ENCODE results near the gene NSD2. TPM values are rescaled to one million over a fixed set of nuclear protein-coding genes. Genes with fewer than 3 reads are reported as not detected.

NSD2 gene
- total and polyA plus RNA-seq, 2 donors (not counting 1 experiment from before 2014, with no cell fraction given): 26.6 to 68.4 TPM

DNA sequence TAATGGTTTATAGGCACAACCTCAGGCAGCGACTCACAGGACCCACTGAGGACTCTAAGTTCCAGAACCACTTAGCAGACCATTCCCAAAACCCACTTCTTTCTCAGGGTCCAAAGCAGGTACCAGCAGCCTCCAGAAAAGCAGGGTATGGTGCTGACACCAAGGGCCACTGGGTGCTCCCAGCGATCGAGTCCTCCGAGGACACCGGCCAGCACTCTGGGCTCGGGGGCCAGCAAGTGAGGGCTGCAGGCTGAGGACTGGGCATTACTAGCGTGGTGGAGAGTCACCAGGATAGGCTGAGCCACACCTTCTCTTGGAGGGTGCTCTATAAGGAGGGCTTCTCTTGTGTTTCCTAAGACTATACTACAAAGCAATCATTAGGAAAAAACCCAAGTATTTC is 34.5 kb upstream of the NSD2 start:
- Histone ChIP-seq H4K20me1 (ENCODE audit: control insufficient read depth, extremely low read depth, insufficient read depth, low read length) (no peaks in the 10 kb centered on the region), H3K27ac (ENCODE audit: insufficient read depth, low read length) (no peak overlapping the region), H2AFZ (ENCODE audit: low read length) (no peak overlapping the region), H3K36me3 (ENCODE audit: control insufficient read depth, insufficient read depth, low read length) (peaks cover 26% of the 10 kb centered on the region), H3K9me3 (ENCODE audit: control insufficient read depth, insufficient read depth, low read depth, low read length) (no peaks in the 10 kb centered on the region), H3K4me2 (ENCODE audit: extremely low read depth, insufficient read depth, low read length) (no peak overlapping the region), H3K4me3 (replicated peaks in 1 of 4; ENCODE audit: control extremely low read depth in 1 of 4, insufficient read depth in 1 of 4, low read depth in 3 of 4, low read length in 4 of 4) (no peak overlapping the region), H3K27me3 (ENCODE audit: control insufficient read depth, insufficient read depth, low read length) (no peaks in the 10 kb centered on the region), H3K9ac (ENCODE audit: insufficient read depth, low read length) (no peak overlapping the region), H3K79me2 (ENCODE audit: control insufficient read depth, insufficient read depth, low read length) (peaks cover 9% of the 10 kb centered on the region), H3K4me1 (ENCODE audit: control insufficient read depth, extremely low read depth, insufficient read depth, low read length) (no peaks in the 10 kb centered on the region)
- DNase-seq (ENCODE audit: low read depth in 2 of 2): no peak
- TF ChIP-seq, protein P1, sequence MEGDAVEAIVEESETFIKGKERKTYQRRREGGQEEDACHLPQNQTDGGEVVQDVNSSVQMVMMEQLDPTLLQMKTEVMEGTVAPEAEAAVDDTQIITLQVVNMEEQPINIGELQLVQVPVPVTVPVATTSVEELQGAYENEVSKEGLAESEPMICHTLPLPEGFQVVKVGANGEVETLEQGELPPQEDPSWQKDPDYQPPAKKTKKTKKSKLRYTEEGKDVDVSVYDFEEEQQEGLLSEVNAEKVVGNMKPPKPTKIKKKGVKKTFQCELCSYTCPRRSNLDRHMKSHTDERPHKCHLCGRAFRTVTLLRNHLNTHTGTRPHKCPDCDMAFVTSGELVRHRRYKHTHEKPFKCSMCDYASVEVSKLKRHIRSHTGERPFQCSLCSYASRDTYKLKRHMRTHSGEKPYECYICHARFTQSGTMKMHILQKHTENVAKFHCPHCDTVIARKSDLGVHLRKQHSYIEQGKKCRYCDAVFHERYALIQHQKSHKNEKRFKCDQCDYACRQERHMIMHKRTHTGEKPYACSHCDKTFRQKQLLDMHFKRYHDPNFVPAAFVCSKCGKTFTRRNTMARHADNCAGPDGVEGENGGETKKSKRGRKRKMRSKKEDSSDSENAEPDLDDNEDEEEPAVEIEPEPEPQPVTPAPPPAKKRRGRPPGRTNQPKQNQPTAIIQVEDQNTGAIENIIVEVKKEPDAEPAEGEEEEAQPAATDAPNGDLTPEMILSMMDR (conservative IDR thresholded peaks at IDR 0.05 in 1 of 2, IDR thresholded peaks at IDR 0.05 in 1 of 2; ENCODE audit: low read depth in 1 of 2, low read length in 2 of 2): no peak
- TF ChIP-seq EZH2 (IDR thresholded peaks at IDR 0.05; ENCODE audit: low read length, missing control alignments): no peak

DNA sequence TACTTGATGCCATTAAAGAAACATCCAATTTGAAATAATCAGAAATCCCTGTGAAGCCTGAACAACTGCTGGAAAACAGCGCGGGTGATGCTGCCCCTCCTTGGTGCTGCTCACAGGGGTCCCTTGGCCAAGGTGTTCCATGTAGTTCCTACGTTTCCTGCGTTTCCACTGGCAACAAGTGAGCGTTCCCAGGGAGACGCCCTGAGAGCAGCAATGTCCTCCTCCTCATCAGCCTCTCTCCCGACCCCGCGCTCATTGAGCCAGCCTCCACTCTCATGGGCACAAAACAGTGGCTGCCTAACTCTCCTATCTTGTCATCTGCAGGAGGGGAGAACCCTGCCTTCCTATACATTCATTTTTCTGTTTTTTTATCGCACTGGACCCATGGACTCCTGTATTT is 34.1 kb upstream of the NSD2 start:
- Histone ChIP-seq H3K9ac (ENCODE audit: insufficient read depth, low read length) (no peak overlapping the region), H4K20me1 (ENCODE audit: control insufficient read depth, extremely low read depth, insufficient read depth, low read length) (no peaks in the 10 kb centered on the region), H3K27ac (ENCODE audit: insufficient read depth, low read length) (no peak overlapping the region), H3K9me3 (ENCODE audit: control insufficient read depth, insufficient read depth, low read depth, low read length) (no peaks in the 10 kb centered on the region), H3K4me3 (replicated peaks in 1 of 4; ENCODE audit: control extremely low read depth in 1 of 4, insufficient read depth in 1 of 4, low read depth in 3 of 4, low read length in 4 of 4) (no peak overlapping the region), H3K4me1 (ENCODE audit: control insufficient read depth, extremely low read depth, insufficient read depth, low read length) (peaks cover 1% of the 10 kb centered on the region), H3K27me3 (ENCODE audit: control insufficient read depth, insufficient read depth, low read length) (no peaks in the 10 kb centered on the region), H2AFZ (ENCODE audit: low read length) (no peak overlapping the region), H3K36me3 (ENCODE audit: control insufficient read depth, insufficient read depth, low read length) (peaks cover 26% of the 10 kb centered on the region), H3K79me2 (ENCODE audit: control insufficient read depth, insufficient read depth, low read length) (peaks cover 14% of the 10 kb centered on the region), H3K4me2 (ENCODE audit: extremely low read depth, insufficient read depth, low read length) (no peak overlapping the region)
- TF ChIP-seq, protein P1 (conservative IDR thresholded peaks at IDR 0.05 in 1 of 2, IDR thresholded peaks at IDR 0.05 in 1 of 2; ENCODE audit: low read depth in 1 of 2, low read length in 2 of 2): no peak
- TF ChIP-seq EZH2 (IDR thresholded peaks at IDR 0.05; ENCODE audit: low read length, missing control alignments): no peak
- no peak for DNase-seq (ENCODE audit: low read depth in 2 of 2)

DNA sequence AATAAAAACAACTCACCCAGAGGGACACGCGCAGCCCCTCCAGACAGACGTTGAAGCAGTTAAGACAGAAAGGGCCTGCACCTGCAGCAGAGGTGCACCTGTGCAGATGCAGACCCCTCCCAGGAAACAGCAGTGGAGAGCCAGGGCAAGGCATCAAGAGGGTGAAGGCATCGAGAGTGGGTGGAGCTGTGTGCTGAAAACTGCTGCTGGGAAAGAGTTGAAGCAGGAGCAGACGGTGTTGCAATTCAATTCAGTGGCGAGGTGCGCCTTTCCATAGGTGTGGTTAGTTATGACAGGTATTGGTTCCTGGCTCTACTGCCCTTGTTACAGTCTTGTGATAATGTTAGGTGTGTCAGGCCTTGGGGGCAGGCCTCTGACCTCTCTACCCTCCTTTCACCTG is 31.9 kb upstream of the NSD2 start:
- Histone ChIP-seq H3K4me3 (replicated peaks in 1 of 4; ENCODE audit: control extremely low read depth in 1 of 4, insufficient read depth in 1 of 4, low read depth in 3 of 4, low read length in 4 of 4) (no peak overlapping the region), H3K79me2 (ENCODE audit: control insufficient read depth, insufficient read depth, low read length) (peaks cover 26% of the 10 kb centered on the region), H3K4me1 (ENCODE audit: control insufficient read depth, extremely low read depth, insufficient read depth, low read length) (peaks cover 21% of the 10 kb centered on the region), H3K27ac (ENCODE audit: insufficient read depth, low read length) (no peak overlapping the region), H3K9me3 (ENCODE audit: control insufficient read depth, insufficient read depth, low read depth, low read length) (no peaks in the 10 kb centered on the region), H3K36me3 (ENCODE audit: control insufficient read depth, insufficient read depth, low read length) (peaks cover 24% of the 10 kb centered on the region), H2AFZ (ENCODE audit: low read length) (no peak overlapping the region), H3K9ac (ENCODE audit: insufficient read depth, low read length) (no peak overlapping the region), H3K4me2 (ENCODE audit: extremely low read depth, insufficient read depth, low read length) (no peak overlapping the region), H3K27me3 (ENCODE audit: control insufficient read depth, insufficient read depth, low read length) (no peaks in the 10 kb centered on the region), H4K20me1 (ENCODE audit: control insufficient read depth, extremely low read depth, insufficient read depth, low read length) (peaks cover 2% of the 10 kb centered on the region)
- TF ChIP-seq, protein P1 (conservative IDR thresholded peaks at IDR 0.05 in 1 of 2, IDR thresholded peaks at IDR 0.05 in 1 of 2; ENCODE audit: low read depth in 1 of 2, low read length in 2 of 2): no peak
- no peak for TF ChIP-seq EZH2 (IDR thresholded peaks at IDR 0.05; ENCODE audit: low read length, missing control alignments)
- no peak for DNase-seq (ENCODE audit: low read depth in 2 of 2)

All from fibroblast of lung (primary cell).